Muscle of leg (tissue), 11 donors: ENCODE measurements around the gene NUMB. TPM values are rescaled to one million over a fixed set of nuclear protein-coding genes. Genes with fewer than 3 reads are reported as not detected.

Source experiments
- DNase-seq: peaks from one replicate; pipeline ENCODE4 v3.0.0; 2013
- H3K27ac ChIP-seq: one replicate; pipeline ENCODE4 v1.5.1; 2013; ENCODE audit warnings: mild to moderate bottlenecking, low read length, control low read depth
- H3K27me3 ChIP-seq: one replicate; pipeline ENCODE4 v1.6.1; 2013; ENCODE audit warnings: low read length; ENCODE audit not compliant: control insufficient read depth, insufficient read depth
- H3K36me3 ChIP-seq: one replicate; pipeline ENCODE4 v1.6.1; 2013; ENCODE audit warnings: low read length; ENCODE audit not compliant: control insufficient read depth, insufficient read depth
- H3K4me1 ChIP-seq: one replicate; pipeline ENCODE4 v1.6.1; 2013; ENCODE audit warnings: low read length; ENCODE audit not compliant: control insufficient read depth, insufficient read depth
- H3K4me3 ChIP-seq: one replicate; pipeline ENCODE4 v1.5.1; 2013; ENCODE audit warnings: low read length, control low read depth
- H3K9me3 ChIP-seq: replicated peaks from 2 replicates; pipeline ENCODE4 v1.6.1; 2013; ENCODE audit warnings: low read depth, low read length; ENCODE audit not compliant: control insufficient read depth
- WGBS: methylation state at CpG from one replicate; pipeline ENCODE4 v1.1.5; 2013; ENCODE audit warnings: missing lambda C conversion rate; ENCODE audit not compliant: insufficient coverage; 5-methylcytosine and 5-hydroxymethylcytosine counted together
- polyA plus RNA-seq, 8 donors: library from polyadenylated mRNA; unstranded; fragments of 120-200 nt; gene quantifications; one replicate each; pipeline versions ENCODE4 v1.2.1 to v1.2.3, GENCODE V29; 2013; ENCODE audit warnings: inconsistent platforms in 1 of 8, low replicate concordance in 1 of 8; ENCODE audit not compliant: insufficient read length in 8 of 8, insufficient read depth in 1 of 8
- total RNA-seq: library from RNA; stranded (reverse); fragments of 120-200 nt; gene quantifications from one replicate; pipeline ENCODE4 v1.2.4, GENCODE V29; 2013

NUMB gene
- total and polyA plus RNA-seq, 9 donors, result 15.1 to 38.7 (median 29.8) TPM

GRCh38 chr14:73264885-73265720 is 193.2 kb downstream of the NUMB start:
- no peak for DNase-seq
- 67% methylated on average over 7 of the region's 18 CpGs for WGBS
- Histone ChIP-seq H3K27ac (no peak overlapping the region), H3K36me3 (no peaks in the 10 kb centered on the region), H3K27me3 (no peaks in the 10 kb centered on the region), H3K9me3 (no peaks in the 10 kb centered on the region), H3K4me1 (peaks cover 5% of the 10 kb centered on the region), H3K4me3 (no peak overlapping the region)

GRCh38 chr14:73264080-73264884 is 194.1 kb downstream of the NUMB start:
- Histone ChIP-seq H3K9me3 (no peaks in the 10 kb centered on the region), H3K27me3 (no peaks in the 10 kb centered on the region), H3K36me3 (no peaks in the 10 kb centered on the region), H3K27ac (no peak overlapping the region), H3K4me1 (no peaks in the 10 kb centered on the region), H3K4me3 (no peak overlapping the region)
- no peak for DNase-seq
- WGBS, result 72% methylated on average over 14 of the region's 23 CpGs

GRCh38 chr14:73263606-73264005 is 194.7 kb downstream of the NUMB start:
- Histone ChIP-seq H3K4me1 (no peaks in the 10 kb centered on the region), H3K27me3 (no peaks in the 10 kb centered on the region), H3K4me3 (no peak overlapping the region), H3K9me3 (no peaks in the 10 kb centered on the region), H3K36me3 (no peaks in the 10 kb centered on the region), H3K27ac (no peak overlapping the region)
- DNase-seq, result no peak
- 78% methylated on average over 4 of the region's 7 CpGs for WGBS

GRCh38 chr14:73262427-73263183 is 195.7 kb downstream of the NUMB start:
- Histone ChIP-seq H3K4me1 (no peaks in the 10 kb centered on the region), H3K27ac (no peak overlapping the region), H3K9me3 (no peaks in the 10 kb centered on the region), H3K36me3 (no peaks in the 10 kb centered on the region), H3K27me3 (no peaks in the 10 kb centered on the region), H3K4me3 (no peak overlapping the region)
- DNase-seq, result no peak
- WGBS, result 88% methylated on average over 15 of the region's 20 CpGs

- no peaks in the 10 kb centered on the region for H3K36me3 ChIP-seq
- no peak overlapping the region for H3K27ac ChIP-seq
- no peaks in the 10 kb centered on the region for H3K9me3 ChIP-seq
- 84% methylated on average over 14 of the region's 15 CpGs for WGBS
- H3K4me3 ChIP-seq, result no peak overlapping the region
- H3K4me1 ChIP-seq, result no peaks in the 10 kb centered on the region
- no peaks in the 10 kb centered on the region for H3K27me3 ChIP-seq
- no peak for DNase-seq
Observed at GRCh38 chr14:73261520-73262426, 196.6 kb downstream of the NUMB start.

GRCh38 chr14:73261075-73261474 is 197.3 kb downstream of the NUMB start:
- Histone ChIP-seq H3K27ac (no peak overlapping the region), H3K27me3 (no peaks in the 10 kb centered on the region), H3K4me3 (no peak overlapping the region), H3K36me3 (no peaks in the 10 kb centered on the region), H3K4me1 (no peaks in the 10 kb centered on the region), H3K9me3 (no peaks in the 10 kb centered on the region)
- WGBS, result 58% methylated on average over 6 of the region's 6 CpGs
- no peak for DNase-seq

GRCh38 chr14:73260574-73260973 is 197.8 kb downstream of the NUMB start:
- no peak for DNase-seq
- no peaks in the 10 kb centered on the region for H3K36me3 ChIP-seq

GRCh38 chr14:73259837-73260236 is 198.5 kb downstream of the NUMB start:
- no peaks in the 10 kb centered on the region for H3K4me1 ChIP-seq
- DNase-seq, result no peak
- no peaks in the 10 kb centered on the region for H3K36me3 ChIP-seq
- no peak overlapping the region for H3K27ac ChIP-seq
- no peaks in the 10 kb centered on the region for H3K9me3 ChIP-seq
- H3K27me3 ChIP-seq, result no peaks in the 10 kb centered on the region
- no peak overlapping the region for H3K4me3 ChIP-seq
- 75% methylated on average over 8 of the region's 9 CpGs for WGBS

More at GRCh38 chr14:73260574-73260973, 197.8 kb downstream of the NUMB start:
- H3K27me3 ChIP-seq, result no peaks in the 10 kb centered on the region
- WGBS, result 59% methylated on average over 6 of the region's 11 CpGs
- H3K27ac ChIP-seq, result no peak overlapping the region
- no peak overlapping the region for H3K4me3 ChIP-seq
- H3K9me3 ChIP-seq, result no peaks in the 10 kb centered on the region
- no peaks in the 10 kb centered on the region for H3K4me1 ChIP-seq

- no peaks in the 10 kb centered on the region for H3K9me3 ChIP-seq
- H3K4me1 ChIP-seq, result no peaks in the 10 kb centered on the region
- no peak overlapping the region for H3K4me3 ChIP-seq
- no peaks in the 10 kb centered on the region for H3K27me3 ChIP-seq
- DNase-seq, result no peak
- no peaks in the 10 kb centered on the region for H3K36me3 ChIP-seq
- no peak overlapping the region for H3K27ac ChIP-seq
- 68% methylated on average over 12 of the region's 20 CpGs for WGBS
Observed at GRCh38 chr14:73258845-73259611, 199.3 kb downstream of the NUMB start.
